MM.1S (cell line): ENCODE measurements around the gene MGAT1.

Experiments used
- DNase-seq: peaks from one replicate; pipeline ENCODE4 v3.0.0-alpha.2; 2015
- H2AFZ ChIP-seq: fragments of 300-600 bp; sonication (generic); 2 replicates; pipeline ENCODE4 v1.6.0; 2016; ENCODE audit warnings: antibody characterized with exemption, low read length
- H3F3A ChIP-seq: fragments of 300-600 bp; sonication (generic); 2 replicates; pipeline ENCODE4 v1.6.1; 2016; ENCODE audit warnings: mild to moderate bottlenecking, antibody characterized with exemption, low read length, moderate library complexity, mixed read lengths; ENCODE audit not compliant: insufficient read depth
- H3K27ac ChIP-seq: fragments of 300-600 bp; sonication (generic); 2 replicates; pipeline ENCODE4 v1.5.1; 2016; ENCODE audit warnings: mild to moderate bottlenecking, low read length
- H3K27me3 ChIP-seq: fragments of 300-600 bp; sonication (generic); replicated peaks from 2 replicates; pipeline ENCODE4 v1.6.0; 2016; ENCODE audit warnings: low read length; ENCODE audit not compliant: insufficient read depth
- H3K36me3 ChIP-seq: fragments of 300-600 bp; sonication (generic); replicated peaks from 2 replicates; pipeline ENCODE4 v1.6.1; 2016; ENCODE audit warnings: mild to moderate bottlenecking, low read length, mixed read lengths; ENCODE audit not compliant: insufficient read depth
- H3K4me1 ChIP-seq: fragments of 300-600 bp; sonication (generic); 2 replicates; pipeline ENCODE4 v1.6.1; 2016; ENCODE audit warnings: low read length, mixed read lengths
- H3K4me2 ChIP-seq: fragments of 300-600 bp; sonication (generic); 2 replicates; pipeline ENCODE4 v1.6.0; 2016; ENCODE audit warnings: low read depth, low read length
- H3K4me3 ChIP-seq: fragments of 300-600 bp; sonication (generic); 2 replicates; pipeline ENCODE4 v1.5.1; 2016; ENCODE audit warnings: low read length, mixed read lengths
- H3K79me2 ChIP-seq: fragments of 300-600 bp; sonication (generic); 2 replicates; pipeline ENCODE4 v1.6.1; 2016; ENCODE audit warnings: mixed run types, low read length, mixed read lengths
- H3K9ac ChIP-seq: fragments of 300-600 bp; sonication (generic); 2 replicates; pipeline ENCODE4 v1.6.1; 2016; ENCODE audit warnings: low read length, mixed read lengths
- H3K9me2 ChIP-seq: fragments of 300-600 bp; sonication (generic); replicated peaks from 2 replicates; pipeline ENCODE4 v1.6.1; 2016; ENCODE audit warnings: mild to moderate bottlenecking, low read length, mixed read lengths; ENCODE audit not compliant: insufficient read depth
- H3K9me3 ChIP-seq: fragments of 300-600 bp; sonication (generic); replicated peaks from 2 replicates; pipeline ENCODE4 v1.6.1; 2016; ENCODE audit warnings: mild to moderate bottlenecking, low read length, mixed read lengths; ENCODE audit not compliant: insufficient read depth
- H4K20me1 ChIP-seq: fragments of 300-600 bp; sonication (generic); 2 replicates; pipeline ENCODE4 v1.6.1; 2016; ENCODE audit warnings: mild to moderate bottlenecking, low read length, moderate library complexity, mixed read lengths; ENCODE audit not compliant: insufficient read depth
- EZH2 ChIP-seq: fragments of 300-600 bp; sonication (generic); optimal IDR thresholded peaks from 2 replicates; pipeline ENCODE3; 2017; ENCODE audit warnings: low read depth, mild to moderate bottlenecking, antibody characterized with exemption, low read length, mixed read lengths
- EZH2phosphoT487 ChIP-seq: fragments of 300-600 bp; sonication (generic); IDR thresholded peaks from 2 replicates; pipeline ENCODE4 v1.6.1; 2018; ENCODE audit warnings: antibody characterized with exemption, low read length
- TF ChIP-seq, protein P1 (sequence below): fragments of 300-600 bp; sonication (generic); IDR thresholded peaks from 2 replicates; pipeline ENCODE4 v1.5.1; 2016; ENCODE audit warnings: antibody characterized with exemption, low read length, mixed read lengths

MGAT1 gene

DNA sequence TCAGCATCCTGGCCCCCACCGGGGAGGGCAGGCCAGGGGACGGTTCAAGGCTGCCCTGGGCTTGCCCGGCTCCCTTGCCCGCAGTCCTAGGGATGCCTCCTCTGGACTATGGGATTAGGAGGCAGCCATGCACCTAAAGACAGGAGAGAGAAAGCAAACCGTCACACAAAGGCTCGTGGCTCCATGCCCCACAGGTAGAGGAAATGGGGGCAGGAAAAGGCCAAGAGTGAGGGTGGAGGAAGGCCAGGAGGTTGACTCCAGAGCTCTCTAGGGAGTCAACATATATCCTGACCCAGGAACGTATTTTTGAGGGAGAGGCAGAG is 9.7 kb downstream of the MGAT1 start:
- peaks cover 89% of the 10 kb centered on the region for H3K79me2 ChIP-seq
- H3K27me3 ChIP-seq: no peaks in the 10 kb centered on the region
- H3K9me2 ChIP-seq: no peaks in the 10 kb centered on the region
- peaks cover 18% of the 10 kb centered on the region for H3K36me3 ChIP-seq
- no peak overlapping the region for H2AFZ ChIP-seq
- H3K27ac ChIP-seq: no peak overlapping the region
- no peak overlapping the region for H3K4me3 ChIP-seq
- no peaks in the 10 kb centered on the region; the same call in 1 of the 2 replicates for H3F3A ChIP-seq
- H3K4me1 ChIP-seq: peaks cover 5% of the 10 kb centered on the region; the same call in 1 of the 2 replicates
- no peak overlapping the region for H3K9ac ChIP-seq
- no peaks in the 10 kb centered on the region for H3K9me3 ChIP-seq
- TF ChIP-seq EZH2: no peak
- no peak for TF ChIP-seq EZH2phosphoT487
- TF ChIP-seq, protein P1, sequence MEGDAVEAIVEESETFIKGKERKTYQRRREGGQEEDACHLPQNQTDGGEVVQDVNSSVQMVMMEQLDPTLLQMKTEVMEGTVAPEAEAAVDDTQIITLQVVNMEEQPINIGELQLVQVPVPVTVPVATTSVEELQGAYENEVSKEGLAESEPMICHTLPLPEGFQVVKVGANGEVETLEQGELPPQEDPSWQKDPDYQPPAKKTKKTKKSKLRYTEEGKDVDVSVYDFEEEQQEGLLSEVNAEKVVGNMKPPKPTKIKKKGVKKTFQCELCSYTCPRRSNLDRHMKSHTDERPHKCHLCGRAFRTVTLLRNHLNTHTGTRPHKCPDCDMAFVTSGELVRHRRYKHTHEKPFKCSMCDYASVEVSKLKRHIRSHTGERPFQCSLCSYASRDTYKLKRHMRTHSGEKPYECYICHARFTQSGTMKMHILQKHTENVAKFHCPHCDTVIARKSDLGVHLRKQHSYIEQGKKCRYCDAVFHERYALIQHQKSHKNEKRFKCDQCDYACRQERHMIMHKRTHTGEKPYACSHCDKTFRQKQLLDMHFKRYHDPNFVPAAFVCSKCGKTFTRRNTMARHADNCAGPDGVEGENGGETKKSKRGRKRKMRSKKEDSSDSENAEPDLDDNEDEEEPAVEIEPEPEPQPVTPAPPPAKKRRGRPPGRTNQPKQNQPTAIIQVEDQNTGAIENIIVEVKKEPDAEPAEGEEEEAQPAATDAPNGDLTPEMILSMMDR: no peak
- peaks cover 63% of the 10 kb centered on the region for H4K20me1 ChIP-seq
- no peak for DNase-seq
- H3K4me2 ChIP-seq: no peak overlapping the region

DNA sequence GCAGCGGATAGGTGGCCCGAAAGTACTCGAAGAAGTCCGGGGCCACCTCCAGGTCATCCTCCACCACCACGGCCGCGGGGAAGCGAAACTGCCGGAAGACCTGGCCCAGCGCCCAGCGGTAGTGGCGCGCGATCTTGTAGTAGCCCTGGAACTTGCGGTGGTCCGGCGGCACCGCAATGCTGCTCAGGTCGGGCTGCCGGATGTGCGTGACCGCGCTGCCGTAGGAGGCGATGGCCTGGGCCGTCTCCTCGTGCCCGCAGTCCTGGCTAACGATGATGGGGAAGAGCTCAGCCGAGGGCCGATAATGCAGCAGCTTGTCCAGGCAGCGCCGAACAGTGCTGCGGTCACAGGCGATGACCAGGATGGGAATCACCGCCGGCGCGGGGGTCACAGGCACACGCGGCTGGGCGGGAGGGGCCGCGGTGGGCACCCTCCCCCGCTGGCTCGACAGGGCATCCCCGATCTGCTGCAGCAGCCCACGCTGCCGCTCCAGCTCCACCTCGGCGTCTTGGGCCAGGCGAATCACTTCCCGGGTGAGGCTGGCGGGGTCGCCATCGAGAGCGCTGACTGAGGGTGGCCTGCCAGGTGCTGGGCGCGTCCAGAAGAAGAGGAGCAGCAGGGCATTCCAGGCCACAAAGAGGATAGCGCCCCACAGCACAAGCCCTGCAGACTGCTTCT is 10.2 kb downstream of the MGAT1 start:
- Histone ChIP-seq H3K4me2 (no peak overlapping the region), H3K4me3 (no peak overlapping the region), H3K79me2 (peaks cover 86% of the 10 kb centered on the region), H3K9me3 (no peaks in the 10 kb centered on the region), H3F3A (peaks cover 2% of the 10 kb centered on the region), H3K4me1 (0 out of 2 replicates have a peak, but pooled peaks cover under 1% of the 10 kb centered on the region), H3K36me3 (peaks cover 18% of the 10 kb centered on the region), H3K9me2 (no peaks in the 10 kb centered on the region), H3K27ac (no peak overlapping the region), H2AFZ (no peak overlapping the region), H3K9ac (no peak overlapping the region), H4K20me1 (peaks cover 58% of the 10 kb centered on the region), H3K27me3 (no peaks in the 10 kb centered on the region)
- no peak for DNase-seq
- TF ChIP-seq EZH2phosphoT487: no peak
- TF ChIP-seq, protein P1: no peak
- no peak for TF ChIP-seq EZH2

DNA sequence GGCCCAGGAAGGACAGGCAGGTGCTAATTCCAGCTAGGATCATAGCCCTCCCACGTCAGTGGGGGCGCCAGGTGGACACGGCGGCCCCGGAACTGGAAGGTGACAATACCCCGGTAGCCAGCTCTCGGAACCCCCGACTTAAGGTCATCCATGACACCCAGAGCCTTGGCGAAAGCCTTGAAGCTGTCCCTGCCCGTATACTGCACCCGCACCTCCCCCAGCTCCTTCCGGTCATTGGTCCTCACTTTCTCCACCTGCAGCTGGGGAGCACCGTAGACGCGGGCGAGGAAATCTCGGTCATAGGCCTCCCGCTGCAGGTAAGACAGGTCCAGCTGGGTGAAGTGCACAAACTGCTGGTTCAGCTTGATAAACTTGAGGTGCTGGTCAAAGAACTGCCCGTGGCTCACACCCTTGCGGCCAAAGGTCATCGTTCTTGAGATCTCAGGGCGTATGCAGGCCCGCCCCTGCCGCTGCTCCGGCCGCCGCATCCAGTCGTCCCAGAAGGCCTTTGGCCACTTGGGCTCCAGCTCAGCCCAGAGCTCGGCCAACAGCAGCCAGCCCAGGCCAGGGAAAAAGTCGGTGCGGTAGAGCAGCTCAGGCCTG is 10.9 kb downstream of the MGAT1 start:
- TF ChIP-seq, protein P1: no peak
- TF ChIP-seq EZH2 (no peak), EZH2phosphoT487 (no peak)
- no peak for DNase-seq
- H3K27me3 ChIP-seq: no peaks in the 10 kb centered on the region
- peaks cover 51% of the 10 kb centered on the region for H4K20me1 ChIP-seq
- H3K4me2 ChIP-seq: no peak overlapping the region
- H3K36me3 ChIP-seq: peaks cover 18% of the 10 kb centered on the region
- H2AFZ ChIP-seq: no peak overlapping the region
- H3K4me3 ChIP-seq: no peak overlapping the region
- peaks cover 9% of the 10 kb centered on the region for H3F3A ChIP-seq
- peaks cover 79% of the 10 kb centered on the region for H3K79me2 ChIP-seq
- H3K4me1 ChIP-seq: no peaks in the 10 kb centered on the region
- H3K9me2 ChIP-seq: no peaks in the 10 kb centered on the region
- H3K9me3 ChIP-seq: no peaks in the 10 kb centered on the region
- H3K9ac ChIP-seq: no peak overlapping the region
- no peak overlapping the region for H3K27ac ChIP-seq
